CD1c-positive myeloid dendritic cell (primary cell): ENCODE results near the gene PDCD4.

Experiments used
- DNase-seq: peaks from one replicate; pipeline ENCODE4 v3.0.0-alpha.2; 2016; ENCODE audit errors: extremely low spot score

Gene PDCD4

GRCh38 chr10:110861476-110861875 lies 10.3 kb upstream of the PDCD4 start:
- DNase-seq: no peak

GRCh38 chr10:110861930-110862649 lies 9.6 kb upstream of the PDCD4 start:
- DNase-seq: peak; percentile 90

GRCh38 chr10:110862961-110863360 lies 8.8 kb upstream of the PDCD4 start:
- no peak for DNase-seq

GRCh38 chr10:110863361-110863760 lies 8.4 kb upstream of the PDCD4 start:
- no peak for DNase-seq

GRCh38 chr10:110863956-110864355 lies 7.8 kb upstream of the PDCD4 start:
- DNase-seq: no peak

- peak; percentile 87 for DNase-seq
Measured at GRCh38 chr10:110864662-110865140, 7.0 kb upstream of the PDCD4 start.

GRCh38 chr10:110865186-110865808 lies 6.4 kb upstream of the PDCD4 start:
- DNase-seq: peak; percentile 64

- DNase-seq: peak; percentile 75
Measured at GRCh38 chr10:110865809-110866482, 5.8 kb upstream of the PDCD4 start.

- peak; percentile 85 for DNase-seq
Measured at GRCh38 chr10:110867011-110867806, 4.5 kb upstream of the PDCD4 start.

GRCh38 chr10:110867807-110868465 lies 3.8 kb upstream of the PDCD4 start:
- DNase-seq: no peak

- peak; percentile 11 for DNase-seq
Measured at GRCh38 chr10:110868981-110869380, 2.7 kb upstream of the PDCD4 start.

- DNase-seq: no peak
Measured at GRCh38 chr10:110870823-110871297, 868 bp upstream of the PDCD4 start.

GRCh38 chr10:110872145-110872983 lies 636 bp downstream of the PDCD4 start:
- DNase-seq: peak; percentile 83

- peak; percentile 17 for DNase-seq
Measured at GRCh38 chr10:110872984-110873923, 1.5 kb downstream of the PDCD4 start.

- no peak for DNase-seq
Measured at GRCh38 chr10:110873951-110874350, 2.2 kb downstream of the PDCD4 start.

- DNase-seq: no peak
Measured at GRCh38 chr10:110876000-110876399, 4.3 kb downstream of the PDCD4 start.

- DNase-seq: no peak
Measured at GRCh38 chr10:110876788-110877187, 5.1 kb downstream of the PDCD4 start.

- no peak for DNase-seq
Measured at GRCh38 chr10:110880012-110880411, 8.3 kb downstream of the PDCD4 start.

- DNase-seq: no peak
Measured at GRCh38 chr10:110881247-110881646, 9.5 kb downstream of the PDCD4 start.
